ENCODE results near the gene ANKRD45.
"Not testable (repeated sequence)": the region's sequence is repeated elsewhere in the genome, so short reads cannot be mapped to it uniquely, and the experiment has no call there.

- not testable (repeated sequence) for TF ChIP-seq CTCF (IDR thresholded peaks at IDR 0.05); EZH2 (IDR thresholded peaks at IDR 0.05; ENCODE audit: borderline replicate concordance, insufficient read depth, low read depth, low read length, poor library complexity, severe bottlenecking)
Measured at GRCh38 chr1:173685121-173685520, 15.5 kb upstream of the ANKRD45 start.

Data from B cell (primary cell).